Bronchus fibroblast of lung (primary cell): ENCODE measurements around the gene C19orf18. TPM values are rescaled to one million over a fixed set of nuclear protein-coding genes. Genes with fewer than 3 reads are reported as not detected.

Experiments
- total RNA-seq: library from RNA; depleted of rRNA; stranded (reverse); fragments of >200 nt; gene quantifications from 2 replicates; pipeline ENCODE4 v1.2.3, GENCODE V29; 2015

The C19orf18 gene
- not detected in 2 replicates for total RNA-seq

DNA sequence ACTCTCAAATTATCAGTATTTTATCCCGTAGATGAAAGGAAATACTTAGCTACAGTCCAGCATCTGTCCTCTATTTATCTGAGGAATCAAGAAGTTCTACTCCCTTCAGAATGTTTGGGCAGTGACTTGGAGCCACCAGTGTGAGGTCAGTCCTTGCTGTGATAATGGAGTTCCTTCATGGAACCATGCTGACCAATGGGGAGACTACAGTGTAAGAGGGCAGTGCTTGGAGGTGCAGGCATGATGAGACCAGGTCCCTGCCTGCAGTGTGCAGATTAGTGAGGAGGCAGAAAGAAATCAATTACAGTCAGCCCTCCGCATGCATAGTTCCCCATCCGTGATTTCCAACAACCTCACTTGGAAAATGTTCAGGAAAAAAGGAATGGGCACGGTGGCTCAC is at the start of gene C19orf18:
Gene C19orf18 (minus strand): TSS at position 101 of the 400 bp plus-strand sequence. CDS start 102 bp downstream, outside the sequence.

DNA sequence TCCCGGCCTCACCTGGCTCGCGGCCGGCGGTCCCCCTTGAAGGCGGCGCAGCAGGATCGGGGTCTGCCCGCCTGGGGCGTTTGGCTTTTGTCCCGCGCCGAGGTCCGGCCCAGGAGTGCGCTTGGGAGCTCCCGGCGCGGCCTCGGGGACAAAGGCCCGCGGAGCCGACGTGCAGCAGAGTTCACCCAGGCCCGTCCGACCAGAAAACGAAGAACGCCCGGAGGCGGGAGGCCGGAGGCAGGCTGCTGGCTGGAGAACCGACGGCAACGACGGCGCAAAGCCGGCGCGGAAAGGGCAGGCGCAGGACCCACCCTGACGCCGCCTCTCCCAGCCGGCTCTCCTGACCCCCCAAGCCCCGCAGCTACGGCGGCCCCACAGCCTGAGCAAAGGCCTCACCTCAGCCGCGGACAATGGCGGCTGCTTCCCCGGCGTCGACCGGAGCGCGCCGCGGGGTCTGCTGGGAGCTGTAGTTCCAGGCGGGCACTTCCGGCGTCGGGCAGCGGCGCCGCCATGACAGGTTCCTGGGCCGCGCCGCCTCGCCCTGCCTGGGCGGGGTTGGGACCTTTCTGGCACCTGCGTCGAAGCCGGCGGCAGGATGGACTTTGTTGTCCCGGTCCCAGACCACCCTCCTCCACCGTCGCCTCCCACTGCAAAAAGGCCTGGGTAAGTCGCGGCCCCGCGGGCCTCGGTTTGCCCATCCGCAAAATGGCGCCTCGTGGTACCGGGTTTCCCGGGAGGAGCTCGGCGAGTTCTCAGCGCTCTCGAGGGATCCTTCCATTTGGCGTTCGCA is 28.2 kb upstream of the C19orf18 start, which contains the start of gene ZNF606:
Gene ZNF606 (minus strand): TSS at position 437 of the 790 bp plus-strand sequence. CDS start 1,501 bp downstream, outside the sequence.

DNA sequence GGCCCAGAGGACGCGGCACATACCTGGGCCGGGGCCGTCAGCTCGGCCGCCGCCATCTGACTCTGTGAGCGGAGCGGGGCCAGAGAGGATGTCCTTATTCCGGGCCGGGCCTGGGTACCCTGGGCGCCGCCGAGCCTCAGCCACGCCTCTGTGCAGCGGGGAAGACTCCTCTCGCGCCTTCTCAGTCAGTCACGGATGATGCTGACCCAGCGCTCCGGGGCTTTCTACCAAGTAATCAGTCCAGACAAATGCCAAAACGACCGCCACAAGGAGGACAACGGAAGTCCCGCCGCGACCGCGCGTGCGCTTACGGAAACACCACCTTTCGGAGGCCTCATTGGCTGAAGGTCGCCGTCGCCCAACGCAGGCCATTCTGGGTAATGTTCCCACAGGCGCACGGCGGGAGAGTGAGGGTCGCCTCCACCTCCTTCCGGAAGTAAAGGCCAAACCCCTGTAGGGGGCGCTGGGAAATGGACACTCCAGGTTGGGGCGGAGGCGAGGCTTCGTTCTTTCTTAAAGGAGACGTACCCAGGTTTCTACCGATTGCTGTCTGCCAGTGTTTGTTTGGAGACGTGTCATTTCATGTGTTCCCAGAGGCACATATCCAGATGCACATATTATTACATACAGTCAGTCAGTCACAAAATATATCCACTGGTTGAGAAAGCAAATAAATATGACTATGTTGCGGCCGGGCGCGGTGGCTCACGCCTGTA is 26.8 kb downstream of the C19orf18 start, which contains the start of gene ZNF256:
Gene ZNF256 (minus strand): TSS at position 288 of the 716 bp plus-strand sequence. CDS start 232 bp downstream, at position 56.

DNA sequence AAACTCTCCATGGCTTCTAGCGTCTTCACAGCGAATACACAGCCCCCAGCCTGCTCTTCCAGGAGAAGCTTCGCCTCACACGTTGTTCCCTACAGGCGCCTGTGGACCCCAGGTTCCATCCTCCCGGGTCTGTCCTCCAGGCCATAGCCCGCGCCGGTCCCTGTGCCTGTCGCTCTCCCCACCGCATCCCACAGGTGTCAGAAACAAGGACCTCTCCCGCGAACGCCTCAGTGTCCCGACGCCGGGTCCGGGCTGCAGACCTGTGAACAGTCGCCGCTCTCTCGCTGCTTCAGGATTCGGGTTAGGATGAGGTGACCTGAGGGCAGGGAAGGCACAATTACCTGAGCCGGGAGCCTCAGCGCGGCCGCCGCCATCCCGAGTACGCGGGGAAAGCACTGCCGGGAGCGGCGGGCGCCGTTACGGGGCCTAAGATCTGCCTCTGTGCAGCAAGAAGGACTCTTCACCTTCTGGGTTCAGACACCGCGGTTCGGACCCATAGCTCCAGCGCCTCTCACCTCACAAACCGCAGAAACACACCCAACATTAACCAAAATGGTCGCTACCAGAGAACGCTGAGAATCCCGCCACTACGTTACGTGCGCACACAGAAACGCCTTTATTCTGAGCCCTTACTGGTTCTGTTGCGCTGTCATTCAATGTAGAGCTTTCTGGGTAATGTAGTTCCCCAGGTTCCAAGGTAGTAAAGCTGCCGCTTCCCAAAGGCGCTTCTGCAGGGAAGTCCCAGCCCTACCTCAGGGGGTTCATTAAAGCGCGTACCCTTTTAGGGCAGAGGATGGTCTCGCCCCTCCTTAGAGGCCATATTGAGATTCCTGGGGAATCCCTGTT is 39.3 kb downstream of the C19orf18 start, which contains the start of gene ZNF418:
Gene ZNF418 (minus strand): TSS at position 583 of the 846 bp plus-strand sequence. CDS start 1,580 bp downstream, outside the sequence.

DNA sequence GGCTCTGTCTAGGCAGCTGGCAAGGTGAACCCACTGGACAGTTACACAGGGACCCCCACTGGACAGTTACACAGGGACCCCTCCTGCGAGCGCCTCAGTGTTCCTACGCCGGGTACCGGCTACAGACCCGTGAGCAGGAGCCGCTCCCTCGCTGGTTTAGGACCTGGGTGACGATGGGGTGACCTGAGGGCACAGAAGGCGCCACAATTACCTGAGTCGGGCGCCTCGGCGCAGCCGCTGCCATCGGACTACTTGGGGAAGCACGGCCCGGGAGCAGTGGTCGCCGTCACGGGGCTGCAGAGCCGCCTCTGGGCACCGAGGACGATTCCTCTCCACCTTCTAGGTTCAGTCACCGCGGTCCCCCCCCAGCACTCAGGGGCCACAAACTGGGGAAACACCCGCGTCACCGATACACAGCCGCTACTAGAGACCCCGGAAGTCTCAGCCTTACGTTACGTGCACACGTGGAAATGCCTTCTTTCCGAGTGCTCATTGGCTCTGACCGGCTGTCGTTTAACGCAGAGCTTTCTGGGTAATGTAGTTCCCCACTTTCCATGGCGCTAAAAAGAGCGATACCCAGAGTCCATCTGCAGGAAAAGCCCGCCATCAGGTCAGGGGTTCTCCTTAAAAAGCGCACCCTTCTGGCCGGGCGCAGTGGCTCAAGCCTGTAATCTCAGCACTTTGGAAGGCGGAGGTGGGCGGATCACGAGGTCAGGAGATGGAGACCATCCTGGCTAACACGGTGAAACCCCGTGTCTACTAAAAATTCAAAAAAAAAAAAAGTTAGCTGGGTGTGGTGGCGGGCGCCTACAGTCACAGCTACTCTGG is 58.0 kb downstream of the C19orf18 start, which contains the start of gene ZNF417:
Gene ZNF417 (minus strand): TSS at position 425 of the 828 bp plus-strand sequence. CDS start 181 bp downstream, at position 244.

Other genes with a start within 250 kb of the C19orf18 start
- 3.4 and 4.5 TPM in 2 replicates for gene ZNF671, start 246.9 kb downstream of the C19orf18 start, total RNA-seq
- gene ZNF776, start 227.7 kb downstream of the C19orf18 start, total RNA-seq, result 4.8 and 5.7 TPM in 2 replicates
- gene ZNF586, start 204.9 kb downstream of the C19orf18 start, total RNA-seq, result 4.9 and 5.9 TPM in 2 replicates
- 3.0 and 4.2 TPM in 2 replicates for gene ZNF552, start 159.6 kb downstream of the C19orf18 start, total RNA-seq
- gene ZNF587B, start 144.2 kb downstream of the C19orf18 start, total RNA-seq, result 8.0 and 9.6 TPM in 2 replicates
- 8.5 and 13.4 TPM in 2 replicates for gene ZNF587, start 124.7 kb downstream of the C19orf18 start, total RNA-seq
- gene ZNF814, start 85.5 kb downstream of the C19orf18 start, total RNA-seq, result 4.5 and 4.9 TPM in 2 replicates
- gene ZNF417, start 57.9 kb downstream of the C19orf18 start, total RNA-seq, result 4.5 and 8.6 TPM in 2 replicates
- 1.2 and 1.3 TPM in 2 replicates for gene ZNF418, start 39.1 kb downstream of the C19orf18 start, total RNA-seq
- 1.9 and 2.4 TPM in 2 replicates for gene ZNF256, start 26.8 kb downstream of the C19orf18 start, total RNA-seq
- 7.4 TPM in 2 replicates for gene ZNF606, start 28.3 kb upstream of the C19orf18 start, total RNA-seq
- gene ZSCAN1, start 59.5 kb upstream of the C19orf18 start, total RNA-seq, result not detected in 2 replicates
- 2.0 and 2.8 TPM in 2 replicates for gene ZNF135, start 84.7 kb upstream of the C19orf18 start, total RNA-seq
- 29.7 and 29.9 TPM in 2 replicates for gene ZSCAN18, start 123.7 kb upstream of the C19orf18 start, total RNA-seq
- 5.7 and 5.9 TPM in 2 replicates for gene ZNF329, start 176.3 kb upstream of the C19orf18 start, total RNA-seq
- 14.6 and 16.8 TPM in 2 replicates for gene ZNF274, start 208.5 kb upstream of the C19orf18 start, total RNA-seq